HG02938 (cell line): Measurements from ENCODE around the gene SLC23A1.
"Not testable (repeated sequence)": the region's sequence is repeated elsewhere in the genome, so short reads cannot be mapped to it uniquely, and the experiment has no call there.

Experiments
- ATAC-seq: cut with Tn5 transposase; IDR thresholded peaks from one replicate; pipeline ENCODE4 v1.9.1; 2021; ENCODE audit warnings: mild to moderate bottlenecking, moderate library complexity; ENCODE audit not compliant: unreplicated experiment

The SLC23A1 gene

GRCh38 chr5:139390639-139391569 is 7.8 kb upstream of the SLC23A1 start:
- no peak for ATAC-seq

- ATAC-seq: peak; percentile 35
Observed at GRCh38 chr5:139389701-139390638, 6.9 kb upstream of the SLC23A1 start, which contains the start of gene MZB1. MZB1 (minus strand) TSS chr5:139389913; CDS start chr5:139389856, 57 bp downstream.

- no peak for ATAC-seq
Observed at GRCh38 chr5:139388198-139388821, 5.2 kb upstream of the SLC23A1 start.

GRCh38 chr5:139387611-139388197 is 4.6 kb upstream of the SLC23A1 start:
- ATAC-seq: no peak

GRCh38 chr5:139386956-139387355 is 3.9 kb upstream of the SLC23A1 start:
- not testable (repeated sequence) for ATAC-seq

GRCh38 chr5:139386050-139386438 is 2.9 kb upstream of the SLC23A1 start:
- ATAC-seq: no peak

GRCh38 chr5:139385061-139386049 is 2.3 kb upstream of the SLC23A1 start:
- ATAC-seq: no peak

- ATAC-seq: no peak
Observed at GRCh38 chr5:139384591-139385051, 1.5 kb upstream of the SLC23A1 start.

- no peak for ATAC-seq
Observed at GRCh38 chr5:139383993-139384590, 995 bp upstream of the SLC23A1 start.

- ATAC-seq: no peak
Observed at GRCh38 chr5:139382807-139383206, 290 bp downstream of the SLC23A1 start.

- ATAC-seq: no peak
Observed at GRCh38 chr5:139381837-139382761, 998 bp downstream of the SLC23A1 start.

- no peak for ATAC-seq
Observed at GRCh38 chr5:139379626-139380449, 3.3 kb downstream of the SLC23A1 start.

- ATAC-seq: no peak
Observed at GRCh38 chr5:139378941-139379361, 4.1 kb downstream of the SLC23A1 start.

- no peak for ATAC-seq
Observed at GRCh38 chr5:139378101-139378825, 4.8 kb downstream of the SLC23A1 start.

- ATAC-seq: no peak
Observed at GRCh38 chr5:139377226-139377625, 5.9 kb downstream of the SLC23A1 start.

GRCh38 chr5:139376364-139376763 is 6.7 kb downstream of the SLC23A1 start:
- ATAC-seq: no peak
